Spinal cord (tissue), 10 donors: ENCODE results near the gene TTYH3. TPM values are rescaled to one million over a fixed set of nuclear protein-coding genes. Genes with fewer than 3 reads are reported as not detected.
A peak's percentile ranks its signal among the peaks of the same experiment; 100 is the strongest.

Experiments used
- DNase-seq, 6 donors: peaks; one replicate each; pipeline versions ENCODE4 v3.0.0 to v3.0.0-alpha.2; 2013 to 2015; ENCODE audit warnings: low spot score in 6 of 6, low read depth in 4 of 6
- H3K27ac ChIP-seq: one replicate; pipeline ENCODE4 v1.5.1; 2013; ENCODE audit warnings: low read depth, low read length, control low read depth
- H3K27me3 ChIP-seq: one replicate; pipeline ENCODE4 v1.6.1; 2013; ENCODE audit warnings: low read length; ENCODE audit not compliant: control insufficient read depth, insufficient read depth
- H3K36me3 ChIP-seq: one replicate; pipeline ENCODE4 v1.6.1; 2013; ENCODE audit warnings: low read length; ENCODE audit not compliant: control insufficient read depth, insufficient read depth
- H3K4me1 ChIP-seq: one replicate; pipeline ENCODE4 v1.6.1; 2013; ENCODE audit warnings: low read length; ENCODE audit not compliant: control insufficient read depth, insufficient read depth
- H3K4me3 ChIP-seq: one replicate; pipeline ENCODE4 v1.5.1; 2013; ENCODE audit warnings: low read depth, low read length, control low read depth
- H3K9me3 ChIP-seq: one replicate; pipeline ENCODE4 v1.6.1; 2013; ENCODE audit warnings: low read length; ENCODE audit not compliant: control insufficient read depth, insufficient read depth
- WGBS: methylation state at CpG from one replicate; pipeline ENCODE4 v1.1.5; 2013; ENCODE audit warnings: missing lambda C conversion rate; ENCODE audit not compliant: insufficient coverage; 5-methylcytosine and 5-hydroxymethylcytosine counted together
- polyA plus RNA-seq, 2 donors: library from polyadenylated mRNA; unstranded; fragments of 120-200 nt; gene quantifications; one replicate each; pipeline ENCODE4 v1.2.1, GENCODE V29; 2013; ENCODE audit not compliant: insufficient read length in 2 of 2
- total RNA-seq, 2 donors: library from RNA; depleted of rRNA in 1 of 2; stranded (reverse); fragments of 120-200 nt in 1 of 2; fragments of >200 nt in 1 of 2; gene quantifications; one replicate each; pipeline versions ENCODE4 v1.2.3 to v1.2.4, GENCODE V29; 2013 to 2014
- donor health status: healthy.

Gene TTYH3
- total and polyA plus RNA-seq, 4 donors: 26.1 to 218 (median 120) TPM

DNA sequence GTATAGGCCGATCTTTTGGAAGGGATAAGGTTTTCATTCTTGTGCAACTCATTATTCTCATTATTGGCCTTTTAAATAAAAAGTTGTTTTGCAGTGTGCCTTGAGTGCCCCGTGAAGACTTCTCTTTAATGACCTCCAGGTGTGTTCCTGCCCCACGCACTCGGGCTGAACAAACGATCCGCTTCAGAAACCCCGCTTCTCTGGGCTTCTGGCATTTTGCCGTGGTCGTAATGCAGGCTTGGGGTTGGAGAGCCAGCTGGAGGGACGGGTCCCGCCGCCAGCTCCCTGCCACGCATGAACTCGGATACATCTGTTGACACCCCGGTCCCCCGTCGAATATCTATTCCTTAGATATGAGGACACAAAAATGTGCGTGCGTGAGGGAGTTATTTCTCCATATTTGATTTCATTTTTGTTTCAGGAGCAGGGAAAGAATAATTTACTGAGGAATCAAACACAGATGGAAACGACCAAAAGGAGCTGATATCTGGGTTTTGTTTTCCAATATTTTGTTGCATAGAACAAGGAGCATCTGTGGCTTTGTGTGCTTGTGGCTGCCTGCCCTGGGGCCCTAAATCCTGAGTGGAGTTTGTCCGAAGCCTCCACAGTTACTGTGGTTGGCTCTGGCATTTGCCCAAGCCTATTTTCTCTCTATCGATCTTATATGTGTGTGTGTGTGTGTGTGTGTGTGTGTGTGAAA, 17.0 kb upstream of the TTYH3 start:
- peaks cover 90% of the 10 kb centered on the region for H3K4me1 ChIP-seq
- WGBS: 16% methylated on average over 18 of the region's 22 CpGs
- DNase-seq: peak in 2 of 6 donors; percentile 84 to 86

DNA sequence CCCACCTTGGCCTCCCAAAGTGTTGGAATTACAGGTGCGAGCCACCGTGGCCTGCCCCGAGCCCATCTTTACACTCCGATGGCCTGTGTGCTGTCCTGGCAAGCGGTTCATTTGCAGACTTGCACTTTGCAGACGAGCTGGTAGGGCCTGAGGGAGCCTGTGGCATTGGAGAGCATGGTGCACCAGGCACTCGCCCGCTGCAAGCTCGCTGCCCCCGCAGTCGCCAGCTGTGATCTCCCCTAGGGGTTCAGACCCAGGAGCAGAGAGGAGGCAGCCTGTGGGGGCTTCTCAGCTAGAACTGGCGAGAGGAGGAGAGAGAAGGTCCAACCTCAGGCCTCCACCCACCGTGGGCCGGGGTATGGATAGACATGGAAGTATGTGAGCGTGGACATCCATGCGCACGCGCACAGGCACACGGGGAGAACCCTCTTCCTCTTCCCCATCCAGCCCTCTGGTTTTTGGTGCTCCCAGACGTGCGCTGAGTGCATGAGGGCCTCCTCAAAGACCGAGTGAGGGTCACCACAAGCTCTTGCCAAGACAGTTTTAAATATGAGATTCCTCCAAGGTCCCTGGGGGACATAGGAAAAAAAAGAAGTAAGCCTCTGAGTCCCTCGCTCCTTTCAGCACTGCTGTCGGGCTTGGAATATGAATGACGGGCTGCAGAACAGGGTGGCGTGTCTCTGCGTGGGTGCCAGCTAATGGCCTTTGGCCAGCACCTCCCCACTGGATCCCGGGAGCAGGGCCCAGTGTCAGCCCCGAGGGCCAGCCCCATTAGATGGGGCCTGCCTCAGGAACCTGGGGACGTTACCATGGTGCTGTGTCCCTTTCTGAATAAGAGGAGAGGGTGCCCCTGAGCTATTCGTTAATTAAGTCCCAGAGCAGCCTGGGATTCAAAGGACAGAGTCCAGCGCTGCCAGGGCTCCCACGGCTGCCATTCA, 15.1 kb upstream of the TTYH3 start:
- Histone ChIP-seq H3K27me3 (no peaks in the 10 kb centered on the region), H3K4me1 (peaks cover 86% of the 10 kb centered on the region), H3K36me3 (peaks cover 2% of the 10 kb centered on the region), H3K4me3 (no peak overlapping the region), H3K27ac (peak overlapping the region; percentile 75), H3K9me3 (no peaks in the 10 kb centered on the region)
- peak in 3 of 6 donors; percentile 78 to 92 (median 91) for DNase-seq
- WGBS: 39% methylated on average over 28 of the region's 33 CpGs

More for the DNA sequence above, 17.0 kb upstream of the TTYH3 start:
- Histone ChIP-seq H3K27me3 (no peaks in the 10 kb centered on the region), H3K36me3 (peaks cover 21% of the 10 kb centered on the region), H3K9me3 (no peaks in the 10 kb centered on the region), H3K4me3 (no peak overlapping the region), H3K27ac (peak overlapping the region; percentile 29)

DNA sequence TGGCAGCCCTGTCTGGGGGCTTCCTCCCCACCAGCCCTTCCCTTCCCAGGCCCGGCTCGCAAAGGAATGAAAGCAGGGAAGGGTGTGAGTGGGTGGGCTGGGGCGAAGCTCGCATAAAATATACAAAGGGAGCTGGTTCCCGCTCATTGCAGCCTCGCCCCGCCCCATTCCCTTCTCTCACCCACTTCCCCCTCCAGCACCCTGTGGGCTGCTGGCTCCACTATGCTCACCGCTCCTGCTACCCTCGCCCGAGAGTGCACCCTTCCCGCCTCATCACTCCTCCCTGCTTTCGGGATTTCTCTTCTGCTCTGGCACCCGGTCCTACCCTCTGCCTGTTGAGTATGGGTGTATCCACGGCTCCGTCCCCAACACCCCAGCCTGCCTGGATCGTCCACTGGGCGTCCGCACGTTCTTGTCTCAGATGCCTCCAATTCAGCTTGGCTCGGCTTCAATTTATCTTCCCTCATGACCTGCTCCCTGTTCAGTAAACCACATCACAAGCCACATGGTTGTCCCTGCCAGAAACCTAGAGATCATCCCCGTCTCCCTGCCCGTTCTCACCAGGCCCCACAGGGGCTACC, 14.4 kb upstream of the TTYH3 start:
- no peak overlapping the region for H3K4me3 ChIP-seq
- DNase-seq: peak in 2 of 6 donors; percentile 77 to 79
- H3K27ac ChIP-seq: peak overlapping the region; percentile 75
- H3K9me3 ChIP-seq: no peaks in the 10 kb centered on the region
- no peaks in the 10 kb centered on the region for H3K36me3 ChIP-seq
- WGBS: 10% methylated on average over 19 of the region's 22 CpGs
- no peaks in the 10 kb centered on the region for H3K27me3 ChIP-seq
- H3K4me1 ChIP-seq: peaks cover 89% of the 10 kb centered on the region

DNA sequence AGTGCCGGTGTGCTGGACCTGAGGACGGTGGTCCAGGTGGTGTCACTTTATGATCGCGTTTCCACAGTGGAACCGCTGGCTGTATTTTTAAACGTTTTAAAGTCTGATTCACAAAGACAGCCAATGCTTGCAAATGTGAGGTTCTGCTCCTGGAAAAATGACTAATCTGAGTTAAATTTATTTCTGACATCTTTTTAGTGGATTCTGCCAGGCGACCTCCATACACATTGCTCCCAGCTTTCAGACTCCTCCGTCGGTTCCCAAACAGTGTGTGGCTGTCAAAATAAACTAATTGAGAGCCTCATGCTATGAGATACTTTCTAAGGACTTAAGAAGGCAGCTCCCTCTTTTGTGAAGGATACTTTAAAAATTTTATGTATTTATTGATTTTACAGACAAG, 12.7 kb upstream of the TTYH3 start:
- no peak overlapping the region for H3K4me3 ChIP-seq
- H3K27me3 ChIP-seq: no peaks in the 10 kb centered on the region
- no peak for DNase-seq
- H3K27ac ChIP-seq: peak overlapping the region; percentile 8
- H3K36me3 ChIP-seq: no peaks in the 10 kb centered on the region
- H3K9me3 ChIP-seq: no peaks in the 10 kb centered on the region
- H3K4me1 ChIP-seq: peaks cover 90% of the 10 kb centered on the region
- WGBS: 29% methylated on average over 3 of the region's 9 CpGs

DNA sequence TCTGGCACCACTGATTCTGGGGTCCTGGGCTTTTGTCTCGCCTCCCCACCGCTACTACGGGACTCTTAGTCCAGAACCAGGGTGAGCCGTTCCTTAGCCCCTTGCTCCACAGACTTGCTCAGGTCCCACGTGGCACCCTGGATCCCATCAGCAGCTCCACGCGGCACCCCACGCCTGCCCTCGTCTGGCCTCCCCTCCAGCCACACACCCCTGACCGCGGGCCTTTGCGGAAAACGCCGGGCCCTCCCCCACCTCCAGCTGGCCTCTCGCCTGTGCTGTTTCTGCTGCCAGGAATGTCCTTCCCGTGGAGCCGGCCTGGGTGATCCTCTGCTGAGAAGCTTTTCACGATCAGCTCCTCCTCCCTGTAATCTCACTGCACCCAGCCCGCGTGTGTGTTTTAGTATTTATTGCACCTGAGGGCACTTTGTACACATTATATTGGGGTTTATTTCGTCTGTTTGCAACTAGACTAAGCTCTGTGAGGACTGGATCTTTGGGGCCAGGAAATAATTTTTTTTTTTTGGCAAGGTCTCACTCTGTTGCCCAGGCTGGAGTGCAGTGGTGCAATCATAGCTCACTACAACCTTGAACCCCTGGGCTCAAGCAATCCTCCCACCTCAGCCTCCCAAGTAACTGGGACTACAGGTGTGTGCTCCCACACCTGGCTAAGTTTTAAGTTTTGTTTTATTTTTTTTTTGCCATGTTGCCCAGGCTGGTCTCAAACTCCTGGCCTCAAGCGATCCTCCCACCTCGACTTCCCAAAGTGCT, 10.5 kb upstream of the TTYH3 start:
- 23% methylated on average over 18 of the region's 23 CpGs for WGBS
- Histone ChIP-seq H3K27ac (peak overlapping the region; percentile 79), H3K36me3 (no peaks in the 10 kb centered on the region), H3K4me3 (no peak overlapping the region), H3K9me3 (no peaks in the 10 kb centered on the region), H3K27me3 (no peaks in the 10 kb centered on the region), H3K4me1 (peaks cover 77% of the 10 kb centered on the region)
- DNase-seq: peak in 2 of 6 donors; percentile 75 to 82

DNA sequence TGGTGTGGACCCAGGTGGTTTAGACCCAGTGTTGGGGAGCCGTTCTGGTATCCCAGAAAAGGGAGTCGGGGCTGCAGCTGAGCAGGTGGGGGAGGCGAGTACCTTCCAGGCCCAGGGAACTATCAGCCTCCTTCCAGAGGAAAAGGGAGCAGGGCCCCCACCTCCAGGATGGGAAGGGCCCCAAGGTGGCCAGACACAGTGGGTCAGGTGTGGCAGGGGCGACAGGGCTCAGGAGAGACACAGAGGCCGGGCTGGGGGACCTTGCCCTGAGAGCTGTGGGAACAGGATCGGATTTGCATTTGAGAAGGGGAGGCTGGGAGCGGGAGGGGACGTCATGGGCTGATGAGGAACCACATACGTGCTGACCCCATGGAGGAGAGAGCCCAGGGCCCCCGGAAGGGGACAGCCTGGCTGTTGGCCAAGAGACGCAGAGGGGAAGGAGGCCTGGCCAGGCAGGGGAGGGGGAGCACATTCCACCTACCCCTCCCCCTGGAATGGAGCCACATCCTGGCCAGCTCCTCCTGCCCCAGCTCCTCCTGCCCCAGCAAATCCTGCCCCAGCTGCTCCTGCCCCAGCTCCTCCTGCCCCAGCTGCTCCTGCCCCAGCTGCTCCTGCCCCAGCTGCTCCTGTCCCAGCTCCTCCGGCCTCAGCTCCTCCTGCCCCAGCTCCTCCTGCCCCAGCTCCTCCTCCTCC, 9.7 kb upstream of the TTYH3 start:
- WGBS: 36% methylated on average over 10 of the region's 12 CpGs
- H3K27me3 ChIP-seq: no peaks in the 10 kb centered on the region
- H3K4me1 ChIP-seq: peaks cover 77% of the 10 kb centered on the region
- H3K36me3 ChIP-seq: no peaks in the 10 kb centered on the region
- DNase-seq: peak in 2 of 6 donors; percentile 88 to 90
- peak overlapping the region; percentile 79 for H3K27ac ChIP-seq
- no peak overlapping the region for H3K4me3 ChIP-seq
- H3K9me3 ChIP-seq: no peaks in the 10 kb centered on the region

DNA sequence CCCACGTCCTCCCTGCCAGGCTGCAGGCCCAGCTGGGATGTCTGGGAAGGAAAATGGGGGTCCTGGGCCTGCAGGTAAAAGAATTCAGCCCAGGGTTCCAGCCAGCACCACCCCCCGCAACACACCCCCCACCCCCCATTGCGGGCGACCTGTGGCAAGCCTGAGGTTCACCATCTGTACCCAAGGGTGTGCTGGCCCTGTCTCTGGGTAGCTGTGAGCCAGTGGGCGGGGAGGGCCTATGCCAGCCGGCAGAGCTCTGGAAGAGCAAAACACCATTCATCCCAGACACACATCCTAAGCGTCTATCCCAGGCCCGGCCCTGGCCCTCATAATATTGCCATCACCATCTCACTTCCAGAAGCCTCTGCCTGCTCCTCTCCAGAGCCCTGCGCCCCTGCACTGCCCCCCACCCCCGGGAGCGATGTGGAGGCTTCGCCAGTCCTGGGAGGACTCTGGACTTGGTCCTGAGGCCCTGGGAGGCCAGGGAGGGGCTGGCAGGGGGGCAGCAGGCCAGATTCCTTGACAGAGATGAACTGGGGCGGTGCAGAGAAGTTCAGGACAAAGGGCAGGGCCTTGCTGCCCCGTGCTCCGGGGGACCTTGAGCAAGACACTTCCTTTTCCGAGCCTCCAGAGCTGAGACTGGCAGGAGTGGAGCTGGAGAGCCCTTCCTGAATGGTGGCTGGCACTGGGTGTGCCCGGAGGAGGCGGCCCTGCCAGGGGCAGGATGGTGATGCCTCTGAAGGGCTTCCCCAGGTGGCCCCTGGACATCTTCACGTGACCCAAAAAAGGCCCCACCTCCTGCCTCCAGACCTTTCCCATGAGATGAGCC, 8.7 kb upstream of the TTYH3 start:
- peak overlapping the region; percentile 25 for H3K27ac ChIP-seq
- WGBS: 43% methylated on average over 15 of the region's 19 CpGs
- H3K9me3 ChIP-seq: no peaks in the 10 kb centered on the region
- H3K36me3 ChIP-seq: no peaks in the 10 kb centered on the region
- peaks cover 77% of the 10 kb centered on the region for H3K4me1 ChIP-seq
- H3K4me3 ChIP-seq: no peak overlapping the region
- no peaks in the 10 kb centered on the region for H3K27me3 ChIP-seq
- DNase-seq: no peak

DNA sequence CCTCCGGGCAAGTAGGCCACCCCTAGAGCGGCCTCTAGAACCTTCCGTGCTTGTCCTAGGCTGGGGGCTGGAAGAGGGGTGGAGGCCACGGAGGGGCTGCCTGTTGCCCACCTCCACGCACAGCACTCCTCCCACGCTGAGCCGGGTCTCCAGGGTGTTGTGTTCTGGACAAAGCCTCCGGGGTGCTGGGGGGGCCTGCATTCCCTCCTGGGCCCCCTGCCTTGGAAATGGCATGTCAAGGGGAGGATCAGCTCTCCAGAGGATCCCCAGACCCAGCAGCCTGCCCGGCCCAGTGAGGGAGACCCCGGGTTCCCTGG, 8.1 kb upstream of the TTYH3 start:
- Histone ChIP-seq H3K27ac (peak overlapping the region; percentile 25), H3K4me1 (peaks cover 75% of the 10 kb centered on the region), H3K36me3 (no peaks in the 10 kb centered on the region), H3K27me3 (no peaks in the 10 kb centered on the region), H3K9me3 (no peaks in the 10 kb centered on the region), H3K4me3 (no peak overlapping the region)
- 91% methylated on average over 7 of the region's 10 CpGs for WGBS
- no peak for DNase-seq
